ENCODE results near the gene ABCA4.

- TF ChIP-seq CTCF (conservative IDR thresholded peaks at IDR 0.05; ENCODE audit: low read length) (no peak), EZH2phosphoT487 (IDR thresholded peaks at IDR 0.05; ENCODE audit: borderline replicate concordance) (no peak)
Observed at GRCh38 chr1:94037392-94038229, 83.3 kb downstream of the ABCA4 start.

Measured in Loucy (cell line).